Hematopoietic multipotent progenitor cell treated with erythropoietin and hydrocortisone succinate and interleukin-3 and kit ligand, for 8 days (in vitro differentiated cells): Measurements from ENCODE around the gene SEC23IP.
A peak's percentile ranks its signal among the peaks of the same experiment; 100 is the strongest.
"Not testable (repeated sequence)": the region's sequence is repeated elsewhere in the genome, so short reads cannot be mapped to it uniquely, and the experiment has no call there.

ENCODE experiments used
- DNase-seq: peaks from one replicate; pipeline ENCODE4 v3.0.0-alpha.2; 2015

SEC23IP gene

DNA sequence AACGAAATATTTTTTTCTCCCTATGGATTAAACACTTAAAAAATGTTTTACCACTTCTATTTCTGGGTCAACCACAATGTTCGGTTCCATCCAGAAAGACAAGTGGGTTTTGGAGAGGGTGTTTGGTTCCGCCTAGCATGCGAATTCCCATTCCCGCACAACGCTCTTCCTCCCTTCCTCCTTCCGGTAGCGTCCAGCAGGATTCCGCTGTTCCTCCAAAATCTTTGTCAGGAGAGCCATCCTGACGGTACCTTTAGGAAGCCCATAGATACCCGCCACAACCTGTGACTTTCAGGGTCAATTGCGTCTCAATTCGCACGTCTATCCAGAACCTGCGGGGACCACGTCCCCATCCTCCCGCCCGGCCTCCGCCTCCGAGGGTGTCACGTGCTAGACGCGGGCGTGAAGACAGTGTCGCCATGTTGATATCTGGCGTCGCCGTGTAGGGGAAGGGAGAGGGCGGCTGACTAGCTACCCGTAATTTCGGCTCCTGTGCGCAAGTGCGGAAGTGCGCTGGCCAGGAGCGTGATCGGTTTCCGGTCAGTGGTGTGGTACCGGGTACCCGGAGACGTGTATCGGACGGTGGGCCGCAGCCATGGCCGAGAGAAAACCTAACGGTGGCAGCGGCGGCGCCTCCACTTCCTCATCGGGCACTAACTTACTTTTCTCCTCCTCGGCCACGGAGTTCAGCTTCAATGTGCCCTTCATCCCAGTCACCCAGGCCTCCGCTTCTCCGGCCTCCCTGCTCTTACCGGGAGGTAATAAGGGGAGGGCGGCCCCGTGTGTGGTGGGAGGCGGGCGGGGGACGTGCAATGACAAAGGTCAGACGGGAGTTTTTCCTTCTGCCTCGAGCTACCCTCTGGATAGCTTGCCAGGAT is at the start of gene SEC23IP:
Gene SEC23IP (plus strand): TSS at position 543 of the 878 bp plus-strand sequence. CDS start 53 bp downstream, at position 596.
- peak; percentile 95 for DNase-seq

DNA sequence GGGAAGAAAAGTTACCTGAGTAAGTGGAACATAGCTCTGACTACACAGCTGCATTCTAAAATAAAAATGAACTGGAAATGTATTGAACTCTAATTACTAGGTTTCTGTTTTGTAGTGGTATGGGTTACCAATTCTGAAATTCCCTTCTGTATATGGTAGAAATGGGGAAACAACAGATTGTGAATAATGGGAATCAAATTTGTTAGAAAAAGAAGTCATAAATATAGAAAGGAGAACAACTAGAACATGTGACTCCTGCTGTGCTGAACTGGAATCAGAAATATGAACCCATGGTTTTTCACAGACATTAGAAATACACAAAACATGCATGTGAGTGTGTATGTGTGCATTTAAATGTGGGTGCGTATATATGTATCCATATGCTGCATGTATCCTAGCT is 46.9 kb upstream of the SEC23IP start:
- no peak for DNase-seq

DNA sequence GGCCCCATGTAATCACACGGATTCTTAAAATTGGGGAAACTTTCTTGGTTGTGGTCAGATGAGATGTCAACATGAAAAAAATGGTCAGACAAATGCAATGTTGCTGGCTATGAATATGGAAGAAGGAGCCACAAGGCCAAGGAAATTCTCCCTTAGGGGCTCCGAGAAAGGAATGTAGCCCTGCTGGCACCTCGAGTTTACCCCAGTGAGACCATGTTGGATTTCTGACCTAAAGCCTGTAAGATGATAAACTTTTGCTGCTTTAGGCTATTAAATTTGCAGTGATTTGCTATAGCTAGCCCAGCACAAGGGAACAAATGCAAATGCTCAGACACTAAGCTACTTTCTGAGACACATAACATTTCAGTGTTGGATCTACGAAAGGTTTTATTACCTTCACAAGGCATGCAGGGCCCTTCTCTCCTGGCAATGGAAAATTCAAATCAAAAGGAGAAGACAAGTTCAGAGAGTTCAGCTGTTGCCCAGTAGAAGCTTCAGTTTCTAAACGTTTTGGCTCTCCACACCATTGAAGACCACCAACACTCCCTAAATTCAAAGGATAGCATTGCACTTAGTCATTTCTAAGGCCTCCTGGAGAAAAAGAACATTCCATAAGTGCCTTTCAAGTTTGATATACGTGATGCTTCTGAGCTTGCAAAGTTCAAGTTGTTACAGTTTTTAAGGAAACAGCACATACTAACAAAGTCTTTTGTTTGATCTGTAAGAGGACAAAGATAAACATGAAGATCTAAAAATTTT is 43.3 kb upstream of the SEC23IP start:
- no peak for DNase-seq

DNA sequence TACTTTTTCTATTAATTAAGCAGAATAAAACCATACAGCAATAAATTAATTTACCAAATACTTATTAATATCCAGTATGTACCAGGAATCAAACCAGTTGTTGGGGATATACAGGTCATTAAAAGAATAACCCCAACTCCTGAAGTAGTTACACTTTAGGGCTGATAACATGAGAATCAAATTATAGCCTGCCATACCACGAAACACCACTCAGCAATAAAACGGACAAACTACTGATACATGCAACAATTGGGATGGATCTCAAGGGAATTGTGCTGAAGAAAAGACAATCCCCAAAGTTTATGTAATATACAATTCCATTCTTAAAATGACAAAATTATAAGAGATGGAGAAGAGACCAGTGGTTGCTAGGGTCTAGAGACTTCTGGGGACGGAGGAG is 42.6 kb upstream of the SEC23IP start:
- DNase-seq, result no peak

DNA sequence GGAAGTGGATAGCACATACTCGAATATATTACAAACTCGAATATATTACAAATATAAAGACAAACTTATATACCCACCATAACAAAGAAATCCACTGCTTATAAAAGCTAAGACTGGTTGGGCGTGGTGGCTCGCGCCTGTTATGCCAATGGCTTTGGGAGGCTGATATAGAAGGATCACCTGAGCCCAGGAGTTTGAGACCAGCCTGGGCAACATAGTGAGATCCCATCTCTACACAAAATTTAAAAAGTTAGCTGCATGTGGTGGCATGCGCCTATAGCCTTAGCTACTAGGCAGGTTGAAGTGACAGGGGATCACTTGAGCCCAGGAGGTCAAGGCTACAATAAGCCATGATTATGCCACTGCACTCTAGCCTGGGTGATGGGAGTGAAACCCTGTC is 40.3 kb upstream of the SEC23IP start:
- no peak for DNase-seq

DNA sequence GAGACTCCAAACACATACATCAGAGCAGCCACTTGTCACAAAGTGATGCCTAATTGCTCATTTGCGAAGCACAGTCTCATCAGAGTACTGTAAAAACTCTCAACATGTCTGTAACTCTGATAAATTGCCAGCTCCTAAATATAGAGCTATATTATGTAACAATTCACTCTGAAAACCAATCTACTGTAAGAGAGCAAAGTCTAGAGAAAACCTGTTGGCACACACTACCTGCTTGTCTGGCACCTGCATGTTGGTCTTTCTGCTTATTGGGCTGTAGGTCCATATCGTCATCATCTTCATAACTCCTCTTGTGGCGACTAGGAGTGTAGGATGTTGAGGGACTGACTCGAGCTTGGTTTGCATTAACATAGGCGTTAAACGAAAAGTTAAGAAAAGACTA is 39.7 kb upstream of the SEC23IP start:
- no peak for DNase-seq

DNA sequence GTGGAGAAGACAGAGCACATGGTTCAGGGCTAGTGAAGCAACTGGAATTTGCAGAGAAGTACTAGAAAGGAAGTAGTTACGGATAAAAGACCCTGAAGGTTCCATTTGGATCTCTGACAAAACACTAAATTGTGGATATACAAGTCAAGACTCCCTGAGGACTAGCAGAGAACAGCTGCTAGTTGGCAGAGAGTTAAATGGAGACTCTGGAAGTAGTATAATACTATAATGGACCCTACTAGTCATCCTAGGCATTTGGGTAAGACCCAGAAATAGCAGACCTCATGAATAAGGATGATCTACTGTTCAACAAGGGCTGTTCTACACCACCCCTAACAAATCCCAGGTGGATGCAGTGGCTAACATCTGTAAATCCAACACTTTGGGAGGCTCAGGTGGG is 39.0 kb upstream of the SEC23IP start:
- DNase-seq, result no peak

DNA sequence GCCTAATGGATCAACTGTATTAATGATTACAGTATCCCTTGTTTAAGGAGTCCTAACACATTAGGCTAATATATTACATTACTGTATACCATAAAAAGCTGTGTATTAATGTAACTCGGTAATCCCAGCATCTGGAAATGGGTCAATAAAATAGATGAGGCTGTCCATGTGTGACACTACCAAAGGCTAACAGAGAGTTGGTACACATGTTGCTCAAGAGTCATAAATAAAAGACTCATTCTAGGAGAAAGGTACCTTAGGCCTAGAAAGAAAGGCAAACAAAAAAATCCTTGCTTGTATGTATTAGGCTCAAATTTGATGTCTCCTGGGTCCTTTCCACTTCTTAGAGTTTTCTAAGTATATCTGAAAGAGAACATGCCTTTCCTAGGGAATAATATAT is 34.5 kb upstream of the SEC23IP start:
- DNase-seq, result no peak

DNA sequence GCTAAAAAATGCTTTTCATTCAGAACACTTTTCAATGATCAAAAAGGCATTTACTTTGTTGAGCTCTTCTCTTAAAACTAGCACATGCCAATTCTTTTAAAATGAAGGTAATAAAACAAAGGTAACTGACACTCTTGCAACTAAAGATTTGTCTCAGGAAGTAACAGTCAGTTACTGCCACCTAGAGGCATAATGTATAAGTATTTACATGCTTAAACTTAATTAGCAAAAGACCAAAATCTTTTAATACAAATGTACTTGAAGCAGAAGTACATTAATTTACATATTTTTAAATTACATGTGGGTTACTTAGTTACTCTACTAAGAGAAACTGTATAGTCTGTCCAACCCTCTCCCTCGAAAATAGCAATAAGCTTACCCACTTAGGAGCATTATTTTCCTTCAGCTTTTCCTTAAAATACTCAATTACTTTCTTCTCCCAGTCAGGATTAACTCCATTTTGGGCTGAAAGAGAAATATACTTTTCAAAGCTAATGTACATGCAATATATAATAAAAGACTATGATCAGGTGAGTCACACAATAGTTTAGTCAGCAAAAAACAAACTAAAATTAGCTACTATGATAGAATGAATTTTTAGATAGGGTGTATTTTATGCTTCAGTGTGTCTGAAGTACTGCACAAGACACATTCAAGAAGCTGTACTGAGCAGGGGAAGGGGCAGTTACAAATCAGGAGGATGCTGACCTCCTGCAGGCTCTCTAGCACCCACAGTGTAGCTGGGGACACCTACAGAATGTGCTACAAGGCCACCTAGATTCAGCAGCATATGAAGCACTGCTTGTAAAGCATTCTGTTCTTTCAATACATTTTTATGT is 32.9 kb upstream of the SEC23IP start:
- DNase-seq, result peak; percentile 67

DNA sequence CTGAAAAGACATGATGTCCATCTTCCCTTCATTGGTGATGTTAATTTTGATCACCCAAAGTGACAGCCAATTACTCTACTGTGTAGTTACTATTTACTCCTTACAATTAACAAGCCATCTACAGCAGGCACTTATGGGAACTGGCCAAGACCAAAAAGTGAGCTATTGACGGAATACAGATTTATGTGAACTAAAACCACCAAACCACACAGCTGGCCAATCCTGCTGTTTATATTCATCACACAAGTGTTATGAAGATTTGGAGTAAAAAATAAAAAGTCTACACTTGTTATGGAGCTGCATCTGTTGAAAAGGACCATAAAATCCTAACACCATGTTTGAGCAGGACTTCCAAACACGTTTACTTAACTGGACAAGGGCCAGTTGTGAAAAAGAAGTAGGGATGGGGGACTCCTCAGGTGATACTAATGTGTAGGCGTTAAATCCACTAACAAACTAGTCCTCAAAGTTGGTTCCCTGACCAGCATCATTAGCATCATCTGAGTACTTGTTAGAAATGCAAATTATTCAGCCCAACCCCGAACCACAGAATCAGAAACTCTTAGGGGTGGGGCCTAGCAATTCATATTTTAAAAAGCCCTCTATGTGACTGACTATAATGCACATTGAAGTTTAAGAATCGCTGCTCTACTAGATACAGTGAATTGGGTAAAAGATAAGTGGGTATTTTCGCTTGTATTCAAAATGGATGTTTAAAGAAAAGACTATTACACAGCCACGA is 31.5 kb upstream of the SEC23IP start:
- no peak for DNase-seq

DNA sequence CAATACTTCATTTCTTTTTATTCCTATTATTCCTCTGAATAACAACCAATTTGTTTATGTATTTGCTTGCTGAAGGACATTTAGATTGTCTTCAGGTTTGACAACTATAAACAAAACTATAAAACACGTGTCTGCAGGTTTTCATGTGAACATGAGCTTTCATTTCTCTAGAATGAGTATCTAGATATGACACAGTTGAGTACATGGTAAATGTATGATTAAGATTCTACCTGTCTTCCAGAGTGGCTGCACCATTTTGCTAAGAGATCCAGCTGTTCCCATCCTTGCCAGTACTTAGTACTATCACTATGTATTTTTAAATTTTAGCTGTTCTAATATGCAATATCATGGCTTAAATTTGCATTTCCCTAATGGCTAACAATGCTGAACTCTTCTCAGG is 30.0 kb upstream of the SEC23IP start:
- DNase-seq, result no peak

DNA sequence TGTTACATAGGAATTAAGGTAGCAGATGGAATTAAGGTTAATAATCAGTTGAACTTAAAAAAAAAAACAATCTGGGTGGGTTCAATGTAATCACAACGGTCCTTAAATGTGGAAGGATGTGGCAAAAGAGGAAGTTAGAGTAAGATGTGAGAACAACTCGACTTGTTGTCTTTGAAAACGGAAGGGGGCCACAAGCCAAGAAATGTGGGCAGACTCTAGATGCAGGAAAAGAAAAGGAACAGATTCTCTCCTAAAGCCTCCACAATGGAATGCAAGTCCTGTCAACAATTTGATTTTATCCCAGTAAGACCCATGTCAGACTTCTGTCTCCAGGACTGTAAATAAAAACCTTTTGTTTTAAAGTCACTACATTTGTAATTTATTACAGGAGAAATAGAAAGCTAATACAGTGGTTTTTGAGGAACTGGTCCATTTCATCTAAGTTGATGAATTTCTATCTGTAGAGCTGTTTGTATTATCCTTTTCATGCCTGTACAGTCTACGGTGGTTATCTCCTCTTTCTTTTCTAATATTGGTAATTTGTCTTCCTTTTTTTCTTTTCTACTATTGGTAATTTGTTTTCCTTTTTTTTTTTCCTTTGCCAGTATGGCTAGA is 28.5 kb upstream of the SEC23IP start:
- DNase-seq, result no peak

DNA sequence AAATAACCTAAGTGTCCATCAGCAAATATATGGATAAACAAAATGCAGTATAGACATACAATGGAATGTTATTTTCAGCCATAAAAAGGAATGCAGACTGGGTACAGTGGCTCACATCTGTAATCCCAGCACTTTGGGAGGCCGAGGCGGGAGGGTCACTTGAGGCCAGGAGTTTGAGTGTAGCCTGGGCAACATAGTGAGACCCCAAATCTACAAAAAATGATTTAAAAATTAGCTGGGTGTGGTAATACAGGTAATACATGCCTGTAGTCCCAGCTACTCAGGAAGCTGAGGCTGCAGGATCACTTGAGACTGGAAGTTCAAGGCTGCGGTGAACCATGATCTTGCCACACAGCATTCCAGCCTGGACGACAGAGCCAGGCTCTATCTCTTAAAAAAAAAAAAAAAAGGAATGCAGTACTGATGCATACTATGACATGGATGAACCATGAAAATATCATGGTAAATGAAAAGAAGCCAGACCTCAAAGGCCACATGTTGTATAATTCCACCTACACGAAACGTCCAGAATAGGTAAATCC is 26.8 kb upstream of the SEC23IP start:
- DNase-seq, result no peak

DNA sequence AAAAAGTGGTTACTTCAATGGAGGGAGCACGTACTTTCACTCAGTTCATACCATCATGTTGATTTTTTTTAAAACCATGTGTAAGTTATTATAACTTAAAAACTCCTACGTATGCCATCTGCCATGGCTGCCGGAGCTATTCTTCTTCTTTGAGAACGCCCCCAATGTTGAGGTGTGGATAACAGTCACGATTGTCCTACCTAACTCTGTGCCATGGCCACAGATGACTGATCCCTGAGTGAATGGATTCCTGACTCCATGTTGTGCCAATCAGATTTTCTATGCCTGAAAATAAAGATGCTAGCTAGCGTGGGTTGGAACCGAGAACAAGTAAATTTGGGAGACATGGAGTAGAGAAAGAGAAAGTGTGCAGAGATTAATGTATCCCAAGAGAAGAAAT is 25.2 kb upstream of the SEC23IP start:
- no peak for DNase-seq

DNA sequence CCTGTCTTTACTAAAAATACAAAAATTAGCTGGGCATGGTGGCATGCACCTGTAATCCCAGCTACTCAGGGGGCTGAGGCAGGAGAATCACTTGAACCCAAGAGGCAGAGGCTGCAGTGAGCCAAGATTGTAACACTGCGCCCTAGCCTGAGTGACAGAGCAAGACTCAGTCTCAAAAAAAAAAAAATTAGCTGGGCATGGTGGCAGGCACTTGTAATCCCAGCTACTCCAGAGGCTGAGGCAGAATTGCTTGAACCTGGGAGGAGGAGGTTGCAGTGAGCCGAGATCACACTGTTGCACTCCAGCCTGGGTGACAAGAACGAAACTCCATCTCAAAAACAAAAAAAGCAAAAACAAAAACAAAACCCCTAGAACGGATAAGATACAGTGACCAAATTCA is 23.1 kb upstream of the SEC23IP start:
- DNase-seq, result not testable (repeated sequence)

DNA sequence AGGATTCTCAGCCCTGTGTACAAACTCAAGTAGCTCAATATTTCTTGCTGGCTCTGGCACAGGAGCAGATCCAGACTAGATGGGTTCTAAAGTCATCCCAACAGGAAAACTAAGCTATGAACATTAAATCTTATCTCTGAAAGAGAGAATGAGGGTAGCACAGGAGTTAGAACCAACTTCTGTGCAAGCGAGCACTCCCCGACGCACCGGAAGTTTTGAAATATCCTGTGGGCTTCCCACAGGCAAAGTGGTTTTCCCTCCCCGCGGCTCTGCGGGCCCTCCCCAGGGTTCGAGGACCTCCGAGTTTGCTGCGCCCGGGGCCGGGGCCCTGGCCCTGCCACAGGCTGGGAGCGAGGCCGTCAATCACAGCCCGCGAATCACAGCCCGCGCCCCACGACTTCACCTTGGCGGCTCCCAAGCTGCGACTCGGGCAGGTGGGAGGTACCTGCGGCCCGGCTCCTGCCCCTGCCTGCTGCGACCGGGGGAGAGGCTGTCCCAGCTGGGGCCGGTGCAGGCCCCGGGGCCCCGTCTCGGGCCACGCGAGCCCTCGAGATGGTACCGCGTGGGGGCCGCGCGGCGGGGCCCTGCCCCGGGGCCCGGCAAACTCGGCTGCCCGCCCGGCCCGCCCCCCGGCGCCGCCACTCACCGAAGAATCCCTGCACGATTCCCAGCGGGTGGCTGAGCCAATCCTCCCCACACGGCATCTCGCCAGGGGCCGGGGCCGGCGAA is 20.5 kb upstream of the SEC23IP start:
- peak; percentile 33 for DNase-seq

DNA sequence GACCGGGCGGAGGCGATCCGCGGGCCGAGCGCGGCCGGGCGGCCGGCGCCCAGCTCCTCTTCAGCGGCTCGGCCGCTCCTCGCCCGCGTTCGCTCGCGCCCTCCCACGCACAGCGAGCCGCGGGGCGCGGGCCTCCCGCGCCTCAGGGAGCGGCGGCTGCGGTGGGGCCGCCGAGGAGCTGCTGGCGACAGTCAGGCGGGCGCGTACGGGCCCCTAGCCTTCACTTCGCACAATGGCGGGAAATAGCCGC is 20.0 kb upstream of the SEC23IP start, which contains the start of gene MCMBP:
Gene MCMBP (minus strand): TSS at position 234 of the 250 bp plus-strand sequence. CDS start 259 bp downstream, outside the sequence.
- no peak for DNase-seq

DNA sequence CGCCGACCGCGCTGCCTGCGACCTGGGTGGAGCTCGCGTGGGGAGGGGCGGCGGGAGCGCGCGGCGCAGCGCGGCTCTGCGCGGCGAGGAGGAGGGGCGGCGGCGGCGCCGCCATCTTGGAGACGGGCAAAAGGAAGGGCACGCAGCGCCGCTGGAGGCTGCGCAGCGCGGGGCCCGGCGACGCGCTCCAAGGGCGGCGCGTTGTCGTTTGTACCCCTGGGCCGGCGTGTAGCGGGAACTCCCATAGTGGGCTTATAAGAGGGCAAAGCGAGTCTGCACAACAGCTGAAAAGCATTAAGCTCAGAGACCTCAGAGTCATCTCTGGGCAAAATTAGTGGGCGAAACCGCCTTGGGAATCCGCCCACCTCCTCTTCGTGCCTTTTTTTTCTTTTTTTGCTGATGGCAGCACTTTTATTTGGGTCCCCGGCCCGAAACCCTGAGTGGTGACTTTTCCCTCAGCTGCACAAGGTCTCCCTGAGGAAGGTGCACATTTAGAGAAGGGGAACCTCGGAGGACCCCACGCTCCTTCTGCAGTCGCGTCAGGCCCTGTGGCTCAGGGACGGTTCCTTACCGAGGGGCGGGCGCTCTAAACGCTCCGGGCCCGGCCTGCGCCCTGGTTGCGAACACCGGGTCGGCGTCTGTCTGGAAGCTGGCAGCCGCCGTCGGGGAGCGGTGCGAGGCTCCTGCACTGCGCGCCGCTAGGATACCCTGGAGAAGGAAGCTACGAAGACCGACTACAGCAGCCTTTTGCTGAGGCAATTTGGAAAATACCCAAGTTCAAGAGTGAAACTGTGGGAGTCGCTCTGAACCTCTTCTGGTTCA is 19.5 kb upstream of the SEC23IP start:
- DNase-seq, result peak; percentile 84

DNA sequence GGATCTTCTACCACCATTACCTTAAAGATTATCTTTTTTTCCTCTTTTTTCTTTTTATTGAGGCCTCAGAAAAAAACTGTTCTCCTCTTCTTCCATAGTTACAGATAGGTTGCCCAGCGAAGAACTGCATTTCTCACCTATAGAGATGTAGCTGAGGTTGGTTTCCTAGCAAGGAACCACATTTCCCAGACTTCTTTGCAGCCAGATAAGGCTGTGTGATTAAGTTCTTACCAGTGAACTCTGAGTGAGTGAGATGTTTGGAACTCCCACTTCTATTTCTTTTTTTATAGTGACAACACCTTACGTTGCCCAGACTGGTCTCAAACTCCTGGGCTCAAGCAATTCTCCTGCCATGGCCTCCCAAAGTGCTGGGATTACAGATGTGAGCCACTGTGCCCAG is 14.0 kb upstream of the SEC23IP start:
- DNase-seq, result no peak

DNA sequence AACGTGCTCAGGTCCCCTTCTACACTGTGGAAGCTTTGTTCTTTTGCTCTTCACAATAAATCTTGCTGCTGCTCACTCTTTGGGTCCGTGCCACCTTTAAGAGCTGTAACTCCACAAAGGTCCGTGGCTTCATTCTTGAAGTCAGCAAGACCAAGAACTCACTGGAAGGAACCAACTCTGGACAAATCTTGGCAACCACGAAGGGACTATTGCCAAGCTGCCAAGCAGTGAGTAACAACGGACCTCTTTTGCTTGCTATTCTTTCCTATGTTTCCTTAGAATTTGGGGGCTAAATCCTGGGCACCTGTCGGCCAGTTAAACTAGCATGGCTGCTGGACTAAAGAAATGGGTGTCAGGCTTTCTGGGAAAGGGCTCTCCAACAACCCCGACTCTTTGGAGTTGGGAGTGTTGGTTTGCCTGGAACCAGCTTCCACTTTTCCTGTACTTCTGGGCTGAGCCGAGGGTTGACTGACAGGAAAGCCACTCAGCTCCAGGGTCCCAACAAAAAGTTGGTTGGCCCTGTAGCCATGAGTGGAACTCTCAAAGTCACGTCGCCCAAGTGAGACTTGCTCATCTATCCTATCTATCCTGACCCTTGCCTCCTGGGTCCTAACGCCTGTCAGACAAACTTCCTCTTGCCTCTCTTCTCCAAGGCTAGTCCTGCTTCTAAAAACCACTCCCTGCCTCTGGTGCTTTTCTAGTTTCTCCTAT is 8.5 kb upstream of the SEC23IP start:
- DNase-seq, result not testable (repeated sequence)
